HepG2 (cell line): ENCODE measurements around the gene PTMA. TPM values are rescaled to one million over a fixed set of nuclear protein-coding genes. Genes with fewer than 3 reads are reported as not detected.

Experiments
- HNF4G ChIP-seq, 2 experiments: sonication (generic) in 1 of 2; formaldehyde crosslinking in 1 of 2; IDR thresholded peaks; 2 replicates each; pipeline versions ENCODE4 v1.4.0 to v1.6.1; 2011 to 2020; ENCODE audit warnings: borderline replicate concordance in 2 of 2, low read depth in 2 of 2, mild to moderate bottlenecking in 2 of 2, low read length in 1 of 2, missing genetic modification reagents in 1 of 2, moderate library complexity in 1 of 2
- KIAA2018 ChIP-seq: sonication (generic); formaldehyde crosslinking; IDR thresholded peaks from 2 replicates; pipeline ENCODE4 v1.5.0; 2020; ENCODE audit warnings: mild to moderate bottlenecking, missing genetic modification reagents, borderline replicate concordance
- MLX ChIP-seq: IDR thresholded peaks from 2 replicates; pipeline ENCODE4 v1.6.1; 2016
- NFIC ChIP-seq: IDR thresholded peaks from 2 replicates; pipeline ENCODE4 v1.6.1; 2012; ENCODE audit warnings: mild to moderate bottlenecking, low read length, inconsistent platforms
- NFKB2 ChIP-seq: sonication (generic); formaldehyde crosslinking; IDR thresholded peaks from 2 replicates; pipeline ENCODE4 v1.4.0; 2020; ENCODE audit warnings: missing genetic modification reagents, borderline replicate concordance
- NFRKB ChIP-seq: fragments of 450-650 bp; IDR thresholded peaks from 2 replicates; pipeline ENCODE4 v1.6.1; 2017
- ZNF225 ChIP-seq: sonication (generic); formaldehyde crosslinking; IDR thresholded peaks from 2 replicates; pipeline ENCODE4 v1.4.0; 2020; ENCODE audit warnings: mild to moderate bottlenecking, missing genetic modification reagents
- ZNF281 ChIP-seq: sonication (generic); formaldehyde crosslinking; IDR thresholded peaks from 2 replicates; pipeline ENCODE4 v1.4.0; 2020; ENCODE audit warnings: missing genetic modification reagents, borderline replicate concordance
- polyA plus RNA-seq, 8 experiments: library from polyadenylated mRNA; depleted of rRNA in 3 of 8; stranded (reverse) in 7 of 8; unstranded in 1 of 8; fragments of >200 nt; fragmentation: Illumina TruSeq in 4 of 8; extraction: Trizol in 4 of 8; gene quantifications; 2 replicates each; pipeline versions ENCODE4 v1.2.1 to v1.2.3, GENCODE V29; 2011 to 2016; ENCODE audit warnings: low read depth in 4 of 8, missing spikeins in 1 of 8, mixed read lengths in 1 of 8; ENCODE audit not compliant: insufficient read depth in 1 of 8
- total RNA-seq, 5 experiments: library from RNA; depleted of rRNA; stranded (reverse); fragments of >200 nt; fragmentation: Illumina TruSeq; extraction: Trizol; gene quantifications; 2 replicates each; pipeline ENCODE4 v1.2.3, GENCODE V29; 2016; ENCODE audit warnings: low read depth in 1 of 5
- TF ChIP-seq, protein P1 (sequence below): sonication (generic); formaldehyde crosslinking; IDR thresholded peaks from 2 replicates; pipeline ENCODE4 v1.4.0; 2020; ENCODE audit warnings: missing genetic modification reagents

Gene PTMA
- total and polyA plus RNA-seq, 2 of the 13 experiments (the other 11 are each of a cell fraction or from before 2014, with no cell fraction given), result 190 to 1,086 TPM

DNA sequence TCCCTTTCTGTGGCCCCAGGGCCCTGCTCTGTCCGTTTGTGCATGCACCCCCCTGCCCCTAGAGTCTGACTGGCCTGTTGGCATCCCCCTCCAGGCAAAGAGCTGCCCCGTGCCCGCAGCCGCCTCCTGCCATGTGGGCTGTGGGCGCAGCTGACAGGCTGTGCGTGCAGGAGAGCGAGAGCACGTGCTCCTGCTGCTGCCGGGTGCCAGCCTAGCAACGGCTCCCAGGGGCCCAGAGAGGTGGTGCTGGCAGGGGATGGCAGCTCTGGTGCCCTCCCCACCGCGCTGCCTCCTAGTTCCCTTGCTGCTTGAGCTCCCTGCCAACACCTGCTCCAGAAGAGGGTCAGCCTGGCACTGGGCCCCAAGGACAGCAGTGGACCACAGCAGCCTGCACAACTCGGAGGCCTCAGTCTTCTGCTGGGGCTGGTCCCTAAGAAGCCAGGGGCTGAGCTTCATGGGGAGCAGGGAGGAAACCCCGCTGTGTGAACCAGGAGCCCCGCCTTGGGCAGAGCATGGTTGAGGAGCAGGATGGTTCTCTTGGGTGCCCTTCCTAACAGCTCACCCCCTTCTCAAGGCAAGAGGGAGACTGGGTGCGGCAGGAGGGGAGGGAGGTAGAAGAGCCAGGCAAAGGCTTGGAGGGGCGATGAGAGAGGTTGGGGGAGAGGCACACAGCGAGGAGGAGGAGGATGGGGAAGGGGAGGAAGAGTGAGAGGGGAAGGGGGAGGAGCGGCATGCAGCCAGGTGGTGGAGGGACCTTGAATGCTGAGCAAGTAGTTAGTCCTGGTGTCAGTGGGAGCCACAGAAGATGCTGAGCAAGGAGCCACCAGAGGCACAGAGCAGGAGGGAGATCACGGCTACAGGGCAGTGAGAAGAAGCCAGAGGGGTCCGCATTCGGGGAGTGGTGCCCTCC is 23.8 kb upstream of the PTMA start (continued):
- TF ChIP-seq NFRKB (no peak), ZNF281 (CRISPR knock-in tag) (no peak), NFKB2 (CRISPR knock-in tag) (no peak), ZNF225 (no peak), HNF4G (IDR thresholded peaks at IDR 0.05; ENCODE audit: borderline replicate concordance, low read depth, low read length) (no peak), HNF4G (CRISPR knock-in tag; IDR thresholded peaks at IDR 0.05; ENCODE audit: borderline replicate concordance, low read depth) (no peak), MLX (CRISPR knock-in tag) (no peak), KIAA2018 (no peak), NFIC (no peak)
- TF ChIP-seq, protein P1, sequence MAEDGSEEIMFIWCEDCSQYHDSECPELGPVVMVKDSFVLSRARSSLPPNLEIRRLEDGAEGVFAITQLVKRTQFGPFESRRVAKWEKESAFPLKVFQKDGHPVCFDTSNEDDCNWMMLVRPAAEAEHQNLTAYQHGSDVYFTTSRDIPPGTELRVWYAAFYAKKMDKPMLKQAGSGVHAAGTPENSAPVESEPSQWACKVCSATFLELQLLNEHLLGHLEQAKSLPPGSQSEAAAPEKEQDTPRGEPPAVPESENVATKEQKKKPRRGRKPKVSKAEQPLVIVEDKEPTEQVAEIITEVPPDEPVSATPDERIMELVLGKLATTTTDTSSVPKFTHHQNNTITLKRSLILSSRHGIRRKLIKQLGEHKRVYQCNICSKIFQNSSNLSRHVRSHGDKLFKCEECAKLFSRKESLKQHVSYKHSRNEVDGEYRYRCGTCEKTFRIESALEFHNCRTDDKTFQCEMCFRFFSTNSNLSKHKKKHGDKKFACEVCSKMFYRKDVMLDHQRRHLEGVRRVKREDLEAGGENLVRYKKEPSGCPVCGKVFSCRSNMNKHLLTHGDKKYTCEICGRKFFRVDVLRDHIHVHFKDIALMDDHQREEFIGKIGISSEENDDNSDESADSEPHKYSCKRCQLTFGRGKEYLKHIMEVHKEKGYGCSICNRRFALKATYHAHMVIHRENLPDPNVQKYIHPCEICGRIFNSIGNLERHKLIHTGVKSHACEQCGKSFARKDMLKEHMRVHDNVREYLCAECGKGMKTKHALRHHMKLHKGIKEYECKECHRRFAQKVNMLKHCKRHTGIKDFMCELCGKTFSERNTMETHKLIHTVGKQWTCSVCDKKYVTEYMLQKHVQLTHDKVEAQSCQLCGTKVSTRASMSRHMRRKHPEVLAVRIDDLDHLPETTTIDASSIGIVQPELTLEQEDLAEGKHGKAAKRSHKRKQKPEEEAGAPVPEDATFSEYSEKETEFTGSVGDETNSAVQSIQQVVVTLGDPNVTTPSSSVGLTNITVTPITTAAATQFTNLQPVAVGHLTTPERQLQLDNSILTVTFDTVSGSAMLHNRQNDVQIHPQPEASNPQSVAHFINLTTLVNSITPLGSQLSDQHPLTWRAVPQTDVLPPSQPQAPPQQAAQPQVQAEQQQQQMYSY (CRISPR knock-in tag), result no peak
